Measurements from ENCODE around the gene TRMT11. TPM values are rescaled to one million over a fixed set of nuclear protein-coding genes. Genes with fewer than 3 reads are reported as not detected.
"Not testable (repeated sequence)": the region's sequence is repeated elsewhere in the genome, so short reads cannot be mapped to it uniquely, and the experiment has no call there.

Gene TRMT11
- total RNA-seq, 1 donor, result 30.5 TPM

- no peak for DNase-seq (ENCODE audit: low read depth)
- H3K4me3 ChIP-seq (ENCODE audit: low read depth, low read length), result no peak overlapping the region
These were observed 37.3 kb upstream of the TRMT11 start for GRCh38 chr6:125949069-125949468.

GRCh38 chr6:125950293-125950692, 36.0 kb upstream of the TRMT11 start:
- TF ChIP-seq, protein P1, sequence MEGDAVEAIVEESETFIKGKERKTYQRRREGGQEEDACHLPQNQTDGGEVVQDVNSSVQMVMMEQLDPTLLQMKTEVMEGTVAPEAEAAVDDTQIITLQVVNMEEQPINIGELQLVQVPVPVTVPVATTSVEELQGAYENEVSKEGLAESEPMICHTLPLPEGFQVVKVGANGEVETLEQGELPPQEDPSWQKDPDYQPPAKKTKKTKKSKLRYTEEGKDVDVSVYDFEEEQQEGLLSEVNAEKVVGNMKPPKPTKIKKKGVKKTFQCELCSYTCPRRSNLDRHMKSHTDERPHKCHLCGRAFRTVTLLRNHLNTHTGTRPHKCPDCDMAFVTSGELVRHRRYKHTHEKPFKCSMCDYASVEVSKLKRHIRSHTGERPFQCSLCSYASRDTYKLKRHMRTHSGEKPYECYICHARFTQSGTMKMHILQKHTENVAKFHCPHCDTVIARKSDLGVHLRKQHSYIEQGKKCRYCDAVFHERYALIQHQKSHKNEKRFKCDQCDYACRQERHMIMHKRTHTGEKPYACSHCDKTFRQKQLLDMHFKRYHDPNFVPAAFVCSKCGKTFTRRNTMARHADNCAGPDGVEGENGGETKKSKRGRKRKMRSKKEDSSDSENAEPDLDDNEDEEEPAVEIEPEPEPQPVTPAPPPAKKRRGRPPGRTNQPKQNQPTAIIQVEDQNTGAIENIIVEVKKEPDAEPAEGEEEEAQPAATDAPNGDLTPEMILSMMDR (IDR thresholded peaks at IDR 0.05; ENCODE audit: insufficient read depth, low read length), result no peak
- peak; percentile 79 for DNase-seq (ENCODE audit: low read depth)
- H3K4me3 ChIP-seq (ENCODE audit: low read depth, low read length), result no peak overlapping the region

More at GRCh38 chr6:125949069-125949468, 37.3 kb upstream of the TRMT11 start:
- TF ChIP-seq, protein P1 (IDR thresholded peaks at IDR 0.05; ENCODE audit: insufficient read depth, low read length), result no peak

DNA sequence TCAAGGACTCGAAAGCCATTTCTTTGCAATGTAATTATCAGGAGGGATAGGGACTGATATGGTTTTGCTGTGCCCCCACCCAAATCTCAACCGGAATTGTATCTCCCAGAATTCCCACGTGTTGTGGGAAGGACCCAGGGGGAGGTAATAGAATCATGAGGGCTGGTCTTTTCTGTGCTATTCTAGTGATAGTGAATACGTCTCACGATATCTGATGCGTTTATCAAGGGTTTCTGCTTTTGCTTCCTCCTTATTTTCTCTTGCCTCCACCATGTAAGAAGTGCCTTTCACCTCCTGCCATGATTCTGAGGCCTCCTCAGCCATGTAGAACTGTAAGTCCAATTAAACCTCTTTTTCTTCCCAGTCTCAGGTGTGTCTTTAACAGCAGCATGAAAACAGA, 35.6 kb upstream of the TRMT11 start:
- not testable (repeated sequence) for DNase-seq (ENCODE audit: low read depth); H3K4me3 ChIP-seq (ENCODE audit: low read depth, low read length)

- TF ChIP-seq, protein P1 (IDR thresholded peaks at IDR 0.05; ENCODE audit: insufficient read depth, low read length), result no peak
- no peak for DNase-seq (ENCODE audit: low read depth)
- no peak overlapping the region for H3K4me3 ChIP-seq (ENCODE audit: low read depth, low read length)
These were observed 35.0 kb upstream of the TRMT11 start for GRCh38 chr6:125951323-125951722.

GRCh38 chr6:125952764-125953501, 33.4 kb upstream of the TRMT11 start:
- TF ChIP-seq, protein P1 (IDR thresholded peaks at IDR 0.05; ENCODE audit: insufficient read depth, low read length), result peak; percentile 49
- H3K4me3 ChIP-seq (ENCODE audit: low read depth, low read length), result no peak overlapping the region
- peak; percentile 52 for DNase-seq (ENCODE audit: low read depth)

- no peak for DNase-seq (ENCODE audit: low read depth)
- TF ChIP-seq, protein P1 (IDR thresholded peaks at IDR 0.05; ENCODE audit: insufficient read depth, low read length), result no peak
- no peak overlapping the region for H3K4me3 ChIP-seq (ENCODE audit: low read depth, low read length)
These were observed 32.9 kb upstream of the TRMT11 start for GRCh38 chr6:125953502-125953875.

DNA sequence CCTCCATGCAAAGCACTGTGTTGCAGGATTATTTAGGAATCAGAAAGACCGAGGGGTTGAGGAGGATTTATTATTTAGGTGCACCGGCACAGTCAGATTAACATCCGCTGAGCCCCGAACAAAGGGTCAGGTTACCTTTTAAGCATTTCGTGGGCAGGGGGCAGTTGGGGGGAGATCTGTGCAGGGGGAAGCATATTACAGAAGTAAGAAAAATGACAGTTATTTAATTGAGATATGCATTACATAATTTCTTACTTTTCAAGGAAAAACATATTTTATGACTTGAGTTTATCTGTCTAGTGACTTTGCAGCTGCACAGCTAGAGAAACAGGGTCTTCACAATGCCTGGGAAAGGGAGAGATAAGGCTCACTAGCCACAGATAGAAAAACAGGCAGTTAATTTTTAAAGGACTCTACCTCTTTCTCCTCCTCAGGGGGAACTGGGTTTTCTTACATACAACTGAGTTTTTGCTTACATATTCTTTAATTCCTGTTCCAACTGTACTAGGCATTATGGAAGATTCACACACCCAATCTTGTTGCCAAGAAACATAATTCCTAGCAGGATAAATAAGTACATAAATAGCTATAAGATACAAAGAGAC, 31.5 kb upstream of the TRMT11 start:
- no peak for DNase-seq (ENCODE audit: low read depth)
- H3K4me3 ChIP-seq (ENCODE audit: low read depth, low read length), result no peak overlapping the region
- TF ChIP-seq, protein P1 (IDR thresholded peaks at IDR 0.05; ENCODE audit: insufficient read depth, low read length), result no peak

Measured in fibroblast of the aortic adventitia (primary cell).